HG03045 (cell line): ENCODE data around the gene DDX49.

Experiments
- ATAC-seq: cut with Tn5 transposase; IDR thresholded peaks from one replicate; pipeline ENCODE4 v1.9.1; 2021; ENCODE audit warnings: mild to moderate bottlenecking, moderate library complexity; ENCODE audit not compliant: unreplicated experiment

The DDX49 gene

DNA sequence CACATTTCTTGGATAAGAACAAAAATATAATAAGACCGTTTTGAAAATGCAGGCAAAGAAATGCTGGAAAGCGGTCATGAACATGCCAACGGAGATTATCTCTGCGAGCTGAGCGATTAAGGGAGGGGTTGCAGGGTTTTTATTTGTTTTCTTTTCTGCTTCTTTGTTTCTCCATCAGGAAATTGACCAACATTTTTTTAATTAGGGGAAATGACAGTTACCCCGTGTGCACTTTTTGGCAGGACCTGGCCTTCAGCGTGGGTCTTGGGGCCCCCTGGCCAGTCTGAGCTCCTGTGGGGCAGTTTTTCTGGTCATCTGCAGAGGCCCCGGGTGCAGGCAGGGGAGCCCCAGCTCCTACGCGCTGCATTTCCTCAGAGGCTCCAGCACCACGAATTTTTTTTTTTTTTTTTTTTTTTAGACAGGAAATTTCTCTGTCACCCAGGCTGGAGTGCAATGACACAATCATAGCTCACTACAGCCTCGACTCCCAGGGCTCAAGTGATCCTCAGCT lies 52.8 kb downstream of the DDX49 start:
- ATAC-seq = no peak

DNA sequence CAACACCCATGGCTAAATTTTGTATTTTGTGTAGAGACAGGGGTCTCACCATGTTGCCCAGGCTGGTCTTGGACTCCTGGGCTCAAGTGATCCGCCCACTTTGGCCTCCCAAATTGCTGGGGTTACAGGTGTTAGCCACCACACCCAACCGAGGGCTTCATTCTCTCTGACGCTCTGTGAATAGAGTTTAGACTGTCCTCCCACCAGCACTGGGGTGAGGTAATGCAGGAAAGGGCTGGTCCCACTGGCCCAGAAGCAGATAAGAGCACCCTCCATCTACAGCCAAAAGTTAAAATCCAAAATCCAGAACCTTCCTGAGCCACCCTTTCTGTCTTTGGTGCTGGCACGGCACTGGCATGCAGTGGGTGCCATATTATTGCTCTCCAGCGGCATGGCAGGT lies 53.3 kb downstream of the DDX49 start:
- ATAC-seq = no peak

DNA sequence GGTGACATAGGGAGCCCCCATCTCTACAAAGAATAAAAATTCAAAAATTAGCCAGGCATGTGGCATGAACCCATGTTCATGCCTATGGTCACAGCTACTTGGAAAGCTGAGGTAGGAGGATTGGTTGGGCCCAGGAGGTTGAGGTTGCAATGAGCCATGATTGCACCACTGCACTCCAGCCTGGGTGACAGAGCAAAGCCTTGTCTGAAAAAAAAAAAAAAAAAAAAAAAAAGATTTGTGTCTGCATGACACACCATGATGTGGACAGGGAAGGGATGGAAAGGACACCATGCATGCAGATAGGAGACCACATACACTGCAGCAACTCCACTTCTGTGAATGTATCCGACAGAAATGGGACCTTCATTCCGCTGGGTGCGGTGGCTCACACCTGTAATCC lies 55.5 kb downstream of the DDX49 start:
- ATAC-seq = no peak

GRCh38 chr19:18975869-18976268 lies 56.4 kb downstream of the DDX49 start:
- no peak for ATAC-seq
